HL-60 (cell line): Measurements from ENCODE around the gene LGR6.

ENCODE experiments used
- DNase-seq, 2 experiments: peaks; one replicate each; pipeline ENCODE4 v3.0.0-alpha.2; 2010 to 2020; ENCODE audit warnings: low read depth in 1 of 2, low spot score in 1 of 2
- H3K27ac ChIP-seq: fragments of 250-450 bp; sonication (Bioruptor Pico); replicated peaks from 2 replicates; pipeline ENCODE4 v1.5.1; 2020; ENCODE audit warnings: mild to moderate bottlenecking, moderate library complexity
- H3K27me3 ChIP-seq: fragments of 250-450 bp; sonication (Bioruptor Pico); 2 replicates; pipeline ENCODE4 v1.5.1; 2021; ENCODE audit warnings: mild to moderate bottlenecking, moderate library complexity; ENCODE audit not compliant: insufficient read depth, poor library complexity, severe bottlenecking
- H3K4me3 ChIP-seq: replicated peaks from 2 replicates; pipeline ENCODE4 v1.5.1; 2011; ENCODE audit warnings: mild to moderate bottlenecking, control low read depth, low read length; ENCODE audit not compliant: insufficient read depth
- CTCF ChIP-seq: IDR thresholded peaks from one replicate; pipeline ENCODE4 v1.5.1; 2011; ENCODE audit warnings: low read length, control low read depth, inconsistent platforms; ENCODE audit not compliant: insufficient read depth
- GABPA ChIP-seq: IDR thresholded peaks from 2 replicates; pipeline ENCODE4 v1.6.1; 2012; ENCODE audit warnings: low read depth
- POLR2AphosphoS5 ChIP-seq: IDR thresholded peaks from 2 replicates; pipeline ENCODE4 v1.6.1; 2012; ENCODE audit warnings: low read depth
- REST ChIP-seq: IDR thresholded peaks from 2 replicates; pipeline ENCODE4 v1.6.1; 2012; ENCODE audit warnings: low read depth; ENCODE audit not compliant: insufficient replicate concordance
- SPI1 ChIP-seq: IDR thresholded peaks from 2 replicates; pipeline ENCODE4 v1.6.1; 2012; ENCODE audit warnings: low read depth, mild to moderate bottlenecking, borderline replicate concordance

Gene LGR6

DNA sequence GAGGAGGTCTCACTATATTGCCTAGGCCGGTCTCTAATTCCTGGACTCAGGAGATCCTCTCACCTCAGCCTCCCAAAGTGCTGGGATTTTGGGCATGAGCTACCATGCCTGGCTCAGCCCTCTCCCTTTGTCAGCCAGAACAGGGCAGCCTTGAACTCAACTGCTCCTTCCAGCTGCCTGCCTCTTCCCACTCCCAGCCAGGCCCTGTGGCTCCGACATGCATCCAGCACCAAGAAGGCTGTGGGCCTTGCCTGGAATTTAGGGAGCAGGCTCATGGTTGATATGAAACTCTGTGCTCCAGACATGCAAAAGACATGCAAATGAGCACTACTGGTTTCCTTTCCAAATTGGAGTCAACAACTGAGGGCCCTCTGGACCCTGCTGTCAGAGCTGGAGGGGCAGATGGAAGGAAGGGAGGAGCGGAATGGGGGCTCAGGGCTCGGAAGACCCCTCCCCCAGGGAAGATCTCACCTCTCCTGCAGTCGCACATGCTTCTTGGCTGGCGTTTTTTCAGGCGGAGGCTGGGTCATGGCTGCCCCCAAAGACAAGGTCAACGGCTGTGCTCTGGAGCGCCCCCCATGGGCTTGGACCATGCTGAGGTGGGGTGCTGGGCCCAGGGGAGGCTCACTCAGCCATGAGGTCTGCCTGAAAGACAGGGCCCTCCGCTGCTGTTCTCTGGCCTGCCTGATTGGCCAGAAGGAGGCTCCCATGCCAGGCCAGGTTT is 34.6 kb upstream of the LGR6 start:
- H3K27ac ChIP-seq = peak overlapping the region; percentile 97
- peak; percentile 68 to 75 for DNase-seq
- H3K4me3 ChIP-seq = peak overlapping the region; percentile 56
- H3K27me3 ChIP-seq = no peaks in the 10 kb centered on the region
- TF ChIP-seq REST = no peak
- no peak for TF ChIP-seq GABPA
- TF ChIP-seq POLR2AphosphoS5 = 0 out of 2 replicates have a peak, but pooled peaks have one; percentile 38
- peak; percentile 31 for TF ChIP-seq CTCF
- TF ChIP-seq SPI1 = no peak

GRCh38 chr1:202159534-202160371 is 33.8 kb upstream of the LGR6 start:
- peak overlapping the region; percentile 97 for H3K27ac ChIP-seq
- H3K4me3 ChIP-seq = peak overlapping the region; percentile 56
- peak; percentile 62 to 83 for DNase-seq

More at GRCh38 chr1:202159534-202160371, 33.8 kb upstream of the LGR6 start:
- no peak for TF ChIP-seq SPI1
- TF ChIP-seq CTCF = no peak
- peak; percentile 26 for TF ChIP-seq REST
- peak; percentile 47; the same call in 1 of the 2 replicates for TF ChIP-seq POLR2AphosphoS5
- no peak for TF ChIP-seq GABPA
- no peaks in the 10 kb centered on the region for H3K27me3 ChIP-seq
